Heart right ventricle (tissue), 16 donors: ENCODE data around the gene VAV1. TPM values are rescaled to one million over a fixed set of nuclear protein-coding genes. Genes with fewer than 3 reads are reported as not detected.

ENCODE experiments used
- ATAC-seq, 8 donors: fragments of 200-7000 bp; cut with Tn5 transposase; one replicate each; pipeline ENCODE4 v1.9.1; 2020; ENCODE audit warnings: mild to moderate bottlenecking in 8 of 8, moderate library complexity in 8 of 8, moderate number of reproducible peaks in 1 of 8
- DNase-seq, 2 donors: peaks; one replicate each; pipeline ENCODE4 v3.0.0-alpha.2; 2020
- H3K27ac ChIP-seq, 10 donors: fragments of 200-600 bp; sonication (generic) in 2 of 10; one replicate each; pipeline versions ENCODE4 v1.5.0 to v1.8.0; 2020 to 2022; ENCODE audit warnings: mild to moderate bottlenecking in 3 of 10
- H3K27me3 ChIP-seq, 7 donors: fragments of 200-600 bp; one replicate each; pipeline ENCODE4 v1.8.0; 2021 to 2022; ENCODE audit warnings: mild to moderate bottlenecking in 2 of 7
- H3K36me3 ChIP-seq, 9 donors: fragments of 200-600 bp; sonication (generic) in 1 of 9; one replicate each; pipeline versions ENCODE4 v1.5.0 to v1.8.0; 2020 to 2022; ENCODE audit warnings: mild to moderate bottlenecking in 2 of 9
- H3K4me1 ChIP-seq, 9 donors: fragments of 200-600 bp; sonication (generic) in 1 of 9; one replicate each; pipeline versions ENCODE4 v1.5.0 to v1.8.0; 2020 to 2022; ENCODE audit warnings: mild to moderate bottlenecking in 4 of 9
- H3K4me3 ChIP-seq, 10 donors: fragments of 200-600 bp; sonication (generic) in 2 of 10; one replicate each; pipeline versions ENCODE4 v1.5.0 to v1.8.0; 2020 to 2022; ENCODE audit warnings: mild to moderate bottlenecking in 7 of 10, moderate library complexity in 2 of 10
- H3K9me3 ChIP-seq, 11 donors: fragments of 200-600 bp in 10 of 11; sonication (generic) in 2 of 11; one replicate each; pipeline versions ENCODE4 v1.5.0 to v1.8.0; 2013 to 2022; ENCODE audit warnings: mild to moderate bottlenecking in 2 of 11, control low read depth in 1 of 11, moderate library complexity in 1 of 11
- CTCF ChIP-seq, 9 donors: fragments of 200-600 bp; sonication (generic) in 2 of 9; IDR thresholded peaks; one replicate each; pipeline versions ENCODE4 v1.5.0 to v1.8.0; 2021 to 2022; ENCODE audit warnings: antibody characterized with exemption in 9 of 9, mild to moderate bottlenecking in 5 of 9, moderate library complexity in 1 of 9
- whole genome bisulfite sequencing, 2 donors: extraction: QIAGEN DNeasy Blood & Tissue Kit; methylation state at CpG; one replicate each; pipeline ENCODE4 v1.1.7; 2013; ENCODE audit warnings: inconsistent platforms in 1 of 2; 5-methylcytosine and 5-hydroxymethylcytosine counted together
- intact Hi-C, 10 donors: fragments of 100-400 bp; cut with DNase I; formaldehyde crosslinking; loops; one replicate each; pipeline versions ENCODE4 v1.11.1 to v1.14.2; 2022
- polyA plus RNA-seq, 2 donors: library from polyadenylated mRNA; stranded (reverse); fragments of 200-250 nt; gene quantifications; one replicate each; pipeline ENCODE4 v1.2.3, GENCODE V29; 2013
- total RNA-seq, 10 donors: library from RNA; stranded (reverse); fragmentation: NEBNext Ultra II Directional in 3 of 10; extraction: Animal tissue kit (Norgen Biotek cat#: 25700) in 3 of 10; gene quantifications; one replicate each; pipeline versions ENCODE4 v1.2.1 to v1.2.4, GENCODE V29; 2021 to 2023
- donor health status: Arrhythmogenic right ventricular cardiomyopathy.
- donor health status: ischemic (EF 13 %, LVEDD 7.1; RV severe dilation, severe dysfunction).
- donor health status: healthy with polysubstance abuse.
- donor health status: DM: no; HTN: yes; CAD: no.
- donor health status: DM: no; HTN: no; CAD: no.
- donor health status: ischemic (EF 25% LVEDD 6.9; RV normal size, moderate dysfunction).
- donor health status: ischemic (EF 25% LVEDD 5.7; RV mildly dilated, moderate dysfunction).
- donor health status: healthy.
- donor health status: DM: yes; HTN: yes; CAD: no.
- donor health status: Ischemic cardiomyopathy.
- donor health status: ischemic (EF 35%, LVEDD 5.7; RV mildly dilated, moderate dysfunction).
- donor health status: nonischemic (EF 11% LVEDD 7.7; RV severe dilation, severe dysfunction).
- donor health status: DM: yes; HTN: yes; CAD: no.
- donor health status: PGD.
- donor health status: ischemic (EF 29% LVEDD 5.4; RV normal size, mild dysfunction).
- donor health status: nonischemic (EF 23%, LVEDD 6.1; RV moderate dilation, normal function).

The VAV1 gene
- total and polyA plus RNA-seq, 12 donors = 0.45 to 11.0 (median 1.4) TPM

GRCh38 chr19:6837525-6837924, 65.0 kb downstream of the VAV1 start:
- H3K4me3 ChIP-seq = no peak overlapping the region
- H3K27ac ChIP-seq = no peak overlapping the region
- no peaks in the 10 kb centered on the region for H3K4me1 ChIP-seq
- DNase-seq (no peak), ATAC-seq (no peak)
- H3K36me3 ChIP-seq = peaks cover 0 to 74% (median 0%) of the 10 kb centered on the region in 9 donors
- 40 to 47% methylated on average over 2 of the region's 2 CpGs for WGBS, 2 donors
- intact Hi-C loops = loop anchor here in 1 of 10 donors (5.0 kb wide), 1 partner anchor 55 kb away; no protein-coding TSS in a partner anchor
- peaks cover 0 to 4% (median 0%) of the 10 kb centered on the region in 11 donors for H3K9me3 ChIP-seq
- TF ChIP-seq CTCF (IDR thresholded peaks at IDR 0.05) = no peak
- peaks cover 0 to 20% (median 6%) of the 10 kb centered on the region in 7 donors for H3K27me3 ChIP-seq

- WGBS, 2 donors = 83 to 89% methylated on average over 3 of the region's 3 CpGs
- H3K36me3 ChIP-seq = peaks cover 0 to 68% (median 0%) of the 10 kb centered on the region in 9 donors
- no peak overlapping the region for H3K4me3 ChIP-seq
- H3K27ac ChIP-seq = no peak overlapping the region
- ATAC-seq (no peak), DNase-seq (no peak)
- peaks cover 0 to 20% (median 4%) of the 10 kb centered on the region in 7 donors for H3K27me3 ChIP-seq
- TF ChIP-seq CTCF (IDR thresholded peaks at IDR 0.05) = no peak
- intact Hi-C loops = loop anchor here in 1 of 10 donors (5.0 kb wide), 1 partner anchor 56 kb away; no protein-coding TSS in a partner anchor
- peaks cover 0 to 4% (median 0%) of the 10 kb centered on the region in 11 donors for H3K9me3 ChIP-seq
- H3K4me1 ChIP-seq = no peaks in the 10 kb centered on the region
Measured at GRCh38 chr19:6838062-6838655, 65.7 kb downstream of the VAV1 start.

DNA sequence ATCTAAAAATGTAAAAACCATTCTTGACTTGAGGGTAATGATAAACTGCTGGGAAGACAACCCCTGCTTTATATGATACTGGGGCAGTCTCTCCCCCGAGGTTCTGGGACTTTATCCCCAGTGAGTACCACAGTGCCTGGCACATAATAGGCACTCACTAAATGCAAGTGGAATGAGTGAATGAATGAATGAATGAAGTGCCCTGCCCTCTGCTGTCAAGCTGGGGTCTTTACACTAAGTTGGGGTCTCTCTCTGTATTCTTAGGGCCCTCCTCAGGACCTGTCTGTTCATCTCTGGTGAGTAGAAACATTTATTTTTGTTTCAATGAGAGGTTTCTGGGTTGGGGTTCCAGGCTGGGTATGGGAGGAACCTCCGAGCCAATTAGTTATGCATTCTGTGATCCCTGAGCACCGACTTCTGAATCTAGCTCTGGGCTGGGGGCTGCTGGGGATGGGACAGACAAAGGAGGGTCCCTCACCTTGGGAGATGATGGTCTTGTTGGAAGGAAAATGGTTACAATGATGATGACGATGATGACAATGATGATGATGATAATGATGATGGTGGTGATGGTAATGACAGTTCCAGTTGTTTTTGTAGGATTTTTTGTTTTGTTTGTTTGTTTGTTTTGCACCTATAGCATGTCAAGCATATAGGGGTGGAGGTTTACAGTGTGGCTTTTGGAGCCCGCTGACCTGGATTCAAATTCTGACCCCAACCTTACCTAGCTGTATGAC, 70.5 kb downstream of the VAV1 start:
- no peaks in the 10 kb centered on the region for H3K4me1 ChIP-seq
- H3K27me3 ChIP-seq = no peaks in the 10 kb centered on the region
- DNase-seq = no peak
- no peak for TF ChIP-seq CTCF (IDR thresholded peaks at IDR 0.05)
- intact Hi-C loops = no loop called here
- H3K27ac ChIP-seq = no peak overlapping the region
- H3K9me3 ChIP-seq = no peaks in the 10 kb centered on the region
- WGBS, 2 donors = 74 to 76% methylated on average over 5 of the region's 5 CpGs
- peaks cover 0 to 50% (median 0%) of the 10 kb centered on the region in 9 donors for H3K36me3 ChIP-seq
- no peak overlapping the region for H3K4me3 ChIP-seq
- no peak for ATAC-seq

DNA sequence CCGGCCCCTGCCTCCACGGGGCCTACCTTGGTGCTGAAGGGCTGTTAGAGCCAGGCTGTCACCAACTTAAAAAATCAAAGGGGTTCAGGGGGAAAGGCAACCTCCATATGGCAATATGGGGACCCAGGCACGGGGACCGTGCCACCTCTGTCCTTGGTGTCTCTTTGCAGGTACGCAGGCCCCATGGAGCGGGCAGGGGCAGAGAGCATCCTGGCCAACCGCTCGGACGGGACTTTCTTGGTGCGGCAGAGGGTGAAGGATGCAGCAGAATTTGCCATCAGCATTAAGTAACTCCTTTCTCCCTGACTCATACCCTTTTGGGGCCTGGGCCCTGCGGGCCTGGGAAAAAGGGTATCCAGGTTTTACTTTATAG, 75.3 kb downstream of the VAV1 start:
- 92 to 95% methylated on average over 11 of the region's 11 CpGs for WGBS, 2 donors
- Histone ChIP-seq H3K27ac (no peak overlapping the region), H3K36me3 (peaks cover 0 to 53% (median 0%) of the 10 kb centered on the region in 9 donors), H3K9me3 (peaks cover 0 to 5% (median 0%) of the 10 kb centered on the region in 11 donors), H3K4me3 (no peak overlapping the region), H3K27me3 (peaks cover 0 to 11% (median 0%) of the 10 kb centered on the region in 7 donors), H3K4me1 (peaks cover 0 to 5% (median 0%) of the 10 kb centered on the region in 9 donors)
- TF ChIP-seq CTCF (IDR thresholded peaks at IDR 0.05) = no peak
- intact Hi-C loops = no loop called here
- no peak for ATAC-seq
- DNase-seq = no peak
